AG04449 (cell line): Measurements from ENCODE around the gene ACAD8.
"Not testable (repeated sequence)": the region's sequence is repeated elsewhere in the genome, so short reads cannot be mapped to it uniquely, and the experiment has no call there.

Source experiments
- CTCF ChIA-PET: fragments of 350-600 bp; formaldehyde crosslinking; extraction: SDS; loops from one replicate; lab custom pipeline; 2021; ENCODE audit warnings: antibody characterized with exemption; lab: Yijun Ruan, JAX
- POLR2A ChIA-PET: fragments of 400-600, 350-600 bp; formaldehyde crosslinking; extraction: SDS; loops from one replicate; lab custom pipeline; 2020; ENCODE audit warnings: antibody characterized with exemption, inconsistent platforms; lab: Yijun Ruan, JAX
- DNase-seq: peaks from one replicate; pipeline ENCODE4 v3.0.0-alpha.2; 2010; ENCODE audit warnings: low read depth, low spot score
- H3K4me3 ChIP-seq: 2 replicates; pipeline ENCODE4 v1.5.1; 2011; ENCODE audit warnings: low read depth, mild to moderate bottlenecking, control low read depth, low read length
- CTCF ChIP-seq: IDR thresholded peaks from one replicate; pipeline ENCODE4 v1.5.1; 2011; ENCODE audit warnings: mild to moderate bottlenecking, moderate library complexity, low read length, control low read depth, inconsistent platforms; ENCODE audit not compliant: insufficient read depth; ENCODE audit errors: missing control alignments

Gene ACAD8

GRCh38 chr11:134275188-134275533 is 21.8 kb downstream of the ACAD8 start:
- CTCF ChIA-PET: no interaction called here
- no peak for DNase-seq
- no peak overlapping the region for H3K4me3 ChIP-seq
- POLR2A ChIA-PET: no interaction called here
- TF ChIP-seq CTCF: no peak

- TF ChIP-seq CTCF: peak; percentile 41
- no peak for DNase-seq
- H3K4me3 ChIP-seq: peak within 1 kb of the TSS; percentile 25
- POLR2A ChIA-PET: no interaction called here
- CTCF ChIA-PET: no interaction called here
Measured at GRCh38 chr11:134275534-134276395, 22.4 kb downstream of the ACAD8 start, which contains the start of gene GLB1L3. TSS of gene GLB1L3 (plus strand) at chr11:134276379. CDS start at chr11:134276741, 362 bp downstream.

GRCh38 chr11:134276396-134277182 is 23.2 kb downstream of the ACAD8 start:
- no peak overlapping the region; the same call in 1 of the 2 replicates for H3K4me3 ChIP-seq
- no peak for TF ChIP-seq CTCF
- POLR2A ChIA-PET: no interaction called here
- DNase-seq: no peak
- CTCF ChIA-PET: no interaction called here

- no peak for DNase-seq
- CTCF ChIA-PET: interaction anchor here (1.7 kb wide), 1 partner anchor 9 kb away, joined by 5 read pairs; no protein-coding TSS in a partner anchor
- POLR2A ChIA-PET: no interaction called here
- no peak overlapping the region for H3K4me3 ChIP-seq
- TF ChIP-seq CTCF: no peak
Measured at GRCh38 chr11:134277183-134278001, 24.0 kb downstream of the ACAD8 start.

- ChIA-PET POLR2A (no interaction called here), CTCF (interaction anchor here (1.2 to 1.7 kb wide), 2 partner anchors 10 to 35 kb away, joined by 3 to 5 read pairs; no protein-coding TSS in a partner anchor)
- no peak for TF ChIP-seq CTCF
- no peak overlapping the region for H3K4me3 ChIP-seq
- DNase-seq: no peak
Measured at GRCh38 chr11:134278356-134278755, 25.0 kb downstream of the ACAD8 start.

GRCh38 chr11:134281635-134282034 is 28.3 kb downstream of the ACAD8 start:
- POLR2A ChIA-PET, CTCF ChIA-PET: not testable (repeated sequence)

More at GRCh38 chr11:134281635-134282034, 28.3 kb downstream of the ACAD8 start:
- DNase-seq, H3K4me3 ChIP-seq: not testable (repeated sequence)
